Glutamatergic neuron (in vitro differentiated cells): Measurements from ENCODE around the gene GMPR. TPM values are rescaled to one million over a fixed set of nuclear protein-coding genes. Genes with fewer than 3 reads are reported as not detected.

Experiments used
- DNase-seq: peaks from one replicate; pipeline ENCODE4 v3.0.0; 2022
- H3K27ac Mint-ChIP-seq: one replicate; pipeline ENCODE4 v1.8.0; 2020; ENCODE audit warnings: mild to moderate bottlenecking, mixed read lengths, inconsistent platforms; ENCODE audit not compliant: unreplicated experiment
- H3K27me3 Mint-ChIP-seq: one replicate; pipeline ENCODE4 v1.8.0; 2020; ENCODE audit warnings: mild to moderate bottlenecking, moderate library complexity, mixed read lengths, inconsistent platforms; ENCODE audit not compliant: unreplicated experiment
- H3K36me3 Mint-ChIP-seq: one replicate; pipeline ENCODE4 v1.8.0; 2020; ENCODE audit warnings: mild to moderate bottlenecking, mixed read lengths, inconsistent platforms; ENCODE audit not compliant: unreplicated experiment
- H3K4me1 Mint-ChIP-seq: one replicate; pipeline ENCODE4 v1.8.0; 2020; ENCODE audit warnings: mild to moderate bottlenecking, low read depth, mixed read lengths, inconsistent platforms; ENCODE audit not compliant: unreplicated experiment
- H3K4me3 Mint-ChIP-seq: one replicate; pipeline ENCODE4 v1.8.0; 2020; ENCODE audit warnings: mild to moderate bottlenecking, mixed read lengths, inconsistent platforms; ENCODE audit not compliant: unreplicated experiment
- H3K9me3 Mint-ChIP-seq: one replicate; pipeline ENCODE4 v1.8.0; 2020; ENCODE audit warnings: mild to moderate bottlenecking, moderate library complexity, mixed read lengths, inconsistent platforms; ENCODE audit not compliant: unreplicated experiment
- total RNA-seq: library from RNA; stranded (reverse); fragmentation: NEBNext Ultra II Directional; extraction: Animal tissue kit (Norgen Biotek cat#: 25700); gene quantifications from one replicate; pipeline ENCODE4 v1.2.1, GENCODE V29; 2021; ENCODE audit not compliant: unreplicated experiment
- TF ChIP-seq, protein P1 (sequence below): fragments of 200-600 bp; sonication (generic); IDR thresholded peaks from one replicate; pipeline ENCODE4 v1.5.0; 2021; ENCODE audit not compliant: partially characterized antibody, unreplicated experiment

GMPR gene
- total RNA-seq, 1 donor from 2014 or later: 5.0 TPM

DNA sequence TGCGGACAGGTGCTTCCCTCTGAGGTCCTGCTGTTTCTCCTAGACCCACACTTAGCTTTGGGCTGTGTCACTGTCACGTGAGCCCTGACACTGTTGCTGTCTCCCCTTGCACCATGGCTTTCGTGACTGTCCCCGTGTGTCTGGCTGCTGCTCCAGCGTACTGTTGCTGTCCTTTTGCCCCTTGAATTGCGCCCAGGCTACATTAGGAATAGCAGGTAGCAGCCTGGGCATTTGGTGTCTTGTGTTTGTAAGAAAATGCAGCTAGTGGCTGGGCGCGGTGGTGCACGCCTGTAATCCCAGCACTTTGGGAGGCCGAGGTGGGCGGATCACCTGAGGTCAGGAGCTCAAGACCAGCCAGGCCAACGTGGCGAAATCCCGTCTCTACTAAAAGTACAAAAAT lies 46.1 kb downstream of the GMPR start:
- Mint-ChIP-seq H3K27me3 (peaks cover 8% of the 10 kb centered on the region), H3K36me3 (no peaks in the 10 kb centered on the region), H3K4me3 (no peak overlapping the region), H3K9me3 (peaks cover 9% of the 10 kb centered on the region), H3K27ac (no peak overlapping the region), H3K4me1 (peaks cover 1% of the 10 kb centered on the region)
- no peak for DNase-seq
- TF ChIP-seq, protein P1, sequence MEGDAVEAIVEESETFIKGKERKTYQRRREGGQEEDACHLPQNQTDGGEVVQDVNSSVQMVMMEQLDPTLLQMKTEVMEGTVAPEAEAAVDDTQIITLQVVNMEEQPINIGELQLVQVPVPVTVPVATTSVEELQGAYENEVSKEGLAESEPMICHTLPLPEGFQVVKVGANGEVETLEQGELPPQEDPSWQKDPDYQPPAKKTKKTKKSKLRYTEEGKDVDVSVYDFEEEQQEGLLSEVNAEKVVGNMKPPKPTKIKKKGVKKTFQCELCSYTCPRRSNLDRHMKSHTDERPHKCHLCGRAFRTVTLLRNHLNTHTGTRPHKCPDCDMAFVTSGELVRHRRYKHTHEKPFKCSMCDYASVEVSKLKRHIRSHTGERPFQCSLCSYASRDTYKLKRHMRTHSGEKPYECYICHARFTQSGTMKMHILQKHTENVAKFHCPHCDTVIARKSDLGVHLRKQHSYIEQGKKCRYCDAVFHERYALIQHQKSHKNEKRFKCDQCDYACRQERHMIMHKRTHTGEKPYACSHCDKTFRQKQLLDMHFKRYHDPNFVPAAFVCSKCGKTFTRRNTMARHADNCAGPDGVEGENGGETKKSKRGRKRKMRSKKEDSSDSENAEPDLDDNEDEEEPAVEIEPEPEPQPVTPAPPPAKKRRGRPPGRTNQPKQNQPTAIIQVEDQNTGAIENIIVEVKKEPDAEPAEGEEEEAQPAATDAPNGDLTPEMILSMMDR: no peak

DNA sequence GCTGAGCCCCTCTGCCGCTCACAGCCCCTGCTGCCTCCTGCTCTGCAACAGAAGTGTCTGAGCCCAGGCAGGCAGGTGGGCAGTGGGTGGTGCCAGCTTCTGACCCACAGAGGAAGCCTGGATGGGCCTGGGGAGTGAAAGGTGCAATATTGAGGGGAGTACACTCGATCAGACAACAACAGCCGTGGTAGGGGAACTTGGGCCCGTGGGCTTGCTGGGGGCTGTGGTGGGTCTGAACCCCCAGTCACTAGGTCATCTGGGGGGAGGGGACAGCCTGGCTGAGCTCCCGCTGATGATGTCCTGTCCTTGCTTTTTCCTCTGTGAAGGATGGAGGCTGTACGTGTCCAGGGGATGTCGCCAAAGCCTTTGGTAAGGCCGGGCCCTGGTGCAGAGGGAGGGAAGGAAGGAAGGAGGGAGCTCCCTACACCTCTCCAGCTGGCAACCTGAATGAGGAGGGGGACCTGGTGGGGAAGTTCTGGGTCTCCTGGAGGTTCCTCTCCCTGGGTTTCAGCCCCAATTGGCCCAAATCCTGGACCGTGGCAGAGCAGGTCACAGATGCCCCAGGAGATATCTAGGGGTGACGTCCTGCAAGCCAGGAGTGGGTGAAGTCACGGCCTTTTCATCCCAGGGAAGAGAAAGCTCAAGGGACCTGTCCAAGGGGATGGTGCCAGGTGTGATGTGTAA lies 47.2 kb downstream of the GMPR start:
- Mint-ChIP-seq H3K9me3 (peaks cover 10% of the 10 kb centered on the region), H3K4me3 (no peak overlapping the region), H3K27ac (no peak overlapping the region), H3K36me3 (no peaks in the 10 kb centered on the region), H3K4me1 (peaks cover 1% of the 10 kb centered on the region), H3K27me3 (peaks cover 8% of the 10 kb centered on the region)
- no peak for DNase-seq
- TF ChIP-seq, protein P1: no peak

DNA sequence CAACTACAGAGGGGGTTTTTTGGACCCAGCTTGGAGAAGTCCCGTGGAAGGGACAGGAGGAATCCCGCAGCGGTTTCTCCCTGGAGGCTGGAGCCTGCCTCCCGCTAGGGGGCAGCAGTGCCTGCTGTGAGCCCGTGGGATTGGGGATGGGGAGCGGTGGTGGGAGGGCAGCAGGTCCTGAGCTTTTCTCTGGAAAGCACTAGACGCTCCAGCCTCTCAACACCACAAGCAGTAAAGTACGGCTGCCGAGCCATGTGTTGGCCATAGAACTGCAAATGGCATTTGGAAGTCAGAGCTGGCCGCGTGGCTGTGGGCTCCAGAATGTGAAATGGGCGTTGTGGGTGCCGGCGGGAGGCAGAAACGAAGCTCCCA lies 47.8 kb downstream of the GMPR start:
- peaks cover 6% of the 10 kb centered on the region for H3K27me3 Mint-ChIP-seq
- DNase-seq: peak; percentile 83
- H3K4me3 Mint-ChIP-seq: no peak overlapping the region
- H3K27ac Mint-ChIP-seq: no peak overlapping the region
- TF ChIP-seq, protein P1: peak; percentile 81
- peaks cover 10% of the 10 kb centered on the region for H3K9me3 Mint-ChIP-seq
- no peaks in the 10 kb centered on the region for H3K36me3 Mint-ChIP-seq
- peaks cover 1% of the 10 kb centered on the region for H3K4me1 Mint-ChIP-seq

DNA sequence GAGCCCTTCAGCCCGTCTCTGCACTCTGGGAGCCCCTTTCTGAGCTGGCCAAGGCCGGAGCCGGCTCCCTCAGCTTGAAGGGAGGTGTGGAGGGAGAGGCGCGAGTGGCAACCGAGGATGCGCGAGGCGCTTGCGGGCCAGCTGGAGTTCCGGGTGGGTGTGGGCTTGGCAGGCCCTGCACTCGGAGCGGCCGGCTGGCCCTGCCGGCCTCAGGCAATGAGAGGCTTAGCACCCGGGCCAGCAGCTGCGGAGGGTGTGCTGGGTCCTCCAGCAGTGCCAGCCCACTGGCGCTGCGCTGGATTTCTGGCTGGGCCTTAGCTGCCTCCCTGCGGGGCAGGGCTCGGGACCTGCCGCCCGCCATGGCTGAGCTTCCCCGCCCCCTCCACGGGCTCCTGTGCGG lies 49.8 kb downstream of the GMPR start:
- Mint-ChIP-seq H3K27me3 (peaks cover 6% of the 10 kb centered on the region), H3K4me3 (no peak overlapping the region), H3K36me3 (no peaks in the 10 kb centered on the region), H3K4me1 (peaks cover 1% of the 10 kb centered on the region), H3K27ac (no peak overlapping the region), H3K9me3 (peaks cover 10% of the 10 kb centered on the region)
- DNase-seq: no peak
- TF ChIP-seq, protein P1: no peak

DNA sequence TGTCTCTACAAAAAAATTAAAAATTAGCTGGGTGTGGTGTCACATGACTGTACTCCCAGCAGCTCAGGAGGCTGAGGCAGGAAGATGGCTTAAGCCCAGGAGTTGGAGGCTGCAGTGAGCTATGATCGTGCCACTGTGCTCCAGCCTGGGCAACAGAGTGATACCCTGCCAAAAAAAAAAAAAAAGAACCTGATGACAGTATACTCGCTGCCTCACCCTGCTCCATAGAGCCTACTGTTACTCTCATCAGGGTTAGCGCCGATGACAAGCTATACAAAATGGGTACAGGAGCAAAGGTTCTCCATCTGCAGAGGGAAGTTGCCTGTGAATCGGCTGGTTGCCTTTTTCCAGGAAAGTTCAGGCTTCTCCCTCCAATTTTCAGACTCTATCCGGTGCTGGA lies 53.4 kb downstream of the GMPR start:
- H3K9me3 Mint-ChIP-seq: peaks cover 6% of the 10 kb centered on the region
- H3K4me3 Mint-ChIP-seq: no peak overlapping the region
- DNase-seq: no peak
- peaks cover 1% of the 10 kb centered on the region for H3K27me3 Mint-ChIP-seq
- no peaks in the 10 kb centered on the region for H3K36me3 Mint-ChIP-seq
- TF ChIP-seq, protein P1: no peak
- H3K4me1 Mint-ChIP-seq: no peaks in the 10 kb centered on the region
- no peak overlapping the region for H3K27ac Mint-ChIP-seq
